Keratinocyte (primary cell): ENCODE results near the gene TACC2. TPM values are rescaled to one million over a fixed set of nuclear protein-coding genes. Genes with fewer than 3 reads are reported as not detected.

Source experiments
- DNase-seq: peaks from one replicate; pipeline ENCODE4 v3.0.0-alpha.2; 2011; ENCODE audit warnings: low read depth, missing footprints, low spot score
- FAIRE-seq: peaks from 2 replicates; lab custom pipeline; 2011; peaks lifted over from hg19 to GRCh38; lab: Jason Lieb, UNC
- H2AFZ ChIP-seq: 2 replicates; pipeline ENCODE4 v1.6.0; 2012; ENCODE audit warnings: low read length, control low read depth, inconsistent platforms; ENCODE audit not compliant: control insufficient read depth
- H3K27ac ChIP-seq: 2 replicates; pipeline ENCODE4 v1.5.1; 2011; ENCODE audit warnings: low read length; ENCODE audit not compliant: control insufficient read depth, insufficient read depth
- H3K27me3 ChIP-seq: 3 replicates; pipeline ENCODE4 v1.6.0; 2011; ENCODE audit warnings: low read length; ENCODE audit not compliant: control insufficient read depth, insufficient read depth; ENCODE audit errors: extremely low read depth
- H3K36me3 ChIP-seq, 2 experiments: 2 replicates in 1 of 2; 3 replicates in 1 of 2; pipeline ENCODE4 v1.5.1; 2011; ENCODE audit warnings: low read length in 2 of 2, mild to moderate bottlenecking in 1 of 2; ENCODE audit not compliant: control insufficient read depth in 2 of 2, insufficient read depth in 2 of 2; ENCODE audit errors: extremely low read depth in 1 of 2
- H3K4me1 ChIP-seq: 3 replicates; pipeline ENCODE4 v1.5.1; 2011; ENCODE audit warnings: low read length; ENCODE audit not compliant: control insufficient read depth, insufficient read depth; ENCODE audit errors: extremely low read depth
- H3K4me2 ChIP-seq: 3 replicates; pipeline ENCODE4 v1.6.0; 2011; ENCODE audit warnings: low read depth, low read length; ENCODE audit not compliant: control insufficient read depth, insufficient read depth; ENCODE audit errors: extremely low read depth
- H3K4me3 ChIP-seq, 3 experiments: fragments of 200-600 bp in 1 of 3; sonication (generic) in 1 of 3; 2 replicates in 2 of 3; 3 replicates in 1 of 3; pipeline ENCODE4 v1.5.1; 2011 to 2016; ENCODE audit warnings: low read length in 3 of 3, mild to moderate bottlenecking in 3 of 3, control low read depth in 2 of 3, inconsistent platforms in 1 of 3, low read depth in 1 of 3, mixed read lengths in 1 of 3, mixed run types in 1 of 3, moderate library complexity in 1 of 3; ENCODE audit not compliant: control insufficient read depth in 2 of 3, insufficient read depth in 2 of 3; ENCODE audit errors: extremely low read depth in 1 of 3
- H3K79me2 ChIP-seq: 2 replicates; pipeline ENCODE4 v1.6.0; 2012; ENCODE audit warnings: low read length; ENCODE audit not compliant: control insufficient read depth, insufficient read depth
- H3K9ac ChIP-seq: 3 replicates; pipeline ENCODE4 v1.6.0; 2011; ENCODE audit warnings: low read length; ENCODE audit not compliant: control insufficient read depth, insufficient read depth; ENCODE audit errors: extremely low read depth
- H3K9me1 ChIP-seq: 3 replicates; pipeline ENCODE4 v1.6.0; 2011; ENCODE audit warnings: low read length; ENCODE audit not compliant: control insufficient read depth, insufficient read depth; ENCODE audit errors: extremely low read depth
- H3K9me3 ChIP-seq: 2 replicates; pipeline ENCODE4 v1.5.1; 2012; ENCODE audit warnings: low read depth, low read length; ENCODE audit not compliant: control insufficient read depth
- H4K20me1 ChIP-seq: 3 replicates; pipeline ENCODE4 v1.6.0; 2011; ENCODE audit warnings: low read length; ENCODE audit not compliant: control insufficient read depth, insufficient read depth; ENCODE audit errors: extremely low read depth
- CTCF ChIP-seq, 3 experiments: IDR thresholded peaks in 1 of 3; conservative IDR thresholded peaks in 1 of 3; optimal IDR thresholded peaks in 1 of 3; 2 replicates in 2 of 3; 3 replicates in 1 of 3; pipeline versions ENCODE3 to v1.5.1; 2011; ENCODE audit warnings: low read length in 3 of 3, mild to moderate bottlenecking in 3 of 3, moderate library complexity in 2 of 3, control low read depth in 1 of 3, inconsistent platforms in 1 of 3; ENCODE audit not compliant: insufficient read depth in 2 of 3; ENCODE audit errors: extremely low read depth in 1 of 3
- EZH2 ChIP-seq: IDR thresholded peaks from one replicate; pipeline ENCODE4 v1.6.1; 2012; ENCODE audit warnings: inconsistent platforms, mild to moderate bottlenecking, low read length, moderate library complexity
- dilution Hi-C: fragments of 300-500 bp; cut with MboI; formaldehyde crosslinking; loops from one replicate; pipeline ENCODE4 v1.7.0; 2020; ENCODE audit warnings: low sequenced_read_pairs; ENCODE audit not compliant: extremely low pct_ligation_motif_present
- polyA plus RNA-seq, 5 experiments: library from polyadenylated mRNA; depleted of rRNA in 3 of 5; stranded (reverse) in 3 of 5; stranded (forward) in 1 of 5; unstranded in 1 of 5; fragments of >200 nt; gene quantifications; 1 replicate in 1 of 5; 2 replicates in 3 of 5; 3 replicates in 1 of 5; pipeline versions ENCODE4 v1.2.1 to v1.2.3, GENCODE V29; 2011 to 2012; ENCODE audit warnings: missing spikeins in 2 of 5, low read depth in 1 of 5, low replicate concordance in 1 of 5

TACC2 gene
- polyA plus RNA-seq, 1 donor (not counting 4 experiments of a cell fraction or from before 2014, with no cell fraction given), result 12.8 TPM

GRCh38 chr10:122181876-122182275, 192.9 kb downstream of the TACC2 start:
- Histone ChIP-seq H3K27me3 (no peaks in the 10 kb centered on the region), H3K9ac (no peak overlapping the region), H2AFZ (no peak overlapping the region), H4K20me1 (peaks cover 6% of the 10 kb centered on the region), H3K4me1 (peaks cover 5% of the 10 kb centered on the region), H3K9me3 (no peaks in the 10 kb centered on the region), H3K36me3 (peaks cover 0 to 1% of the 10 kb centered on the region in 2 experiments), H3K9me1 (no peaks in the 10 kb centered on the region), H3K79me2 (no peaks in the 10 kb centered on the region), H3K27ac (no peak overlapping the region), H3K4me2 (no peak overlapping the region), H3K4me3 (no peak overlapping the region)
- DNase-seq (no peak), FAIRE-seq (no peak)
- dilution Hi-C loops, result no loop called here
- TF ChIP-seq CTCF (optimal IDR thresholded peaks at IDR 0.05 in 1 of 3, IDR thresholded peaks at IDR 0.05 in 1 of 3, conservative IDR thresholded peaks at IDR 0.05 in 1 of 3; ENCODE audit: extremely low read depth in 1 of 3, insufficient read depth in 2 of 3, low read length in 3 of 3) (no peak), EZH2 (no peak)

GRCh38 chr10:122182308-122182707, 193.3 kb downstream of the TACC2 start:
- Histone ChIP-seq H4K20me1 (peaks cover 6% of the 10 kb centered on the region), H3K4me1 (peaks cover 5% of the 10 kb centered on the region), H3K9me1 (no peaks in the 10 kb centered on the region), H3K9me3 (no peaks in the 10 kb centered on the region), H3K36me3 (peaks cover 0 to 1% of the 10 kb centered on the region in 2 experiments), H3K79me2 (no peaks in the 10 kb centered on the region), H3K27me3 (no peaks in the 10 kb centered on the region), H2AFZ (no peak overlapping the region), H3K27ac (no peak overlapping the region), H3K4me2 (no peak overlapping the region), H3K4me3 (no peak overlapping the region), H3K9ac (no peak overlapping the region)
- TF ChIP-seq EZH2 (no peak), CTCF (optimal IDR thresholded peaks at IDR 0.05 in 1 of 3, IDR thresholded peaks at IDR 0.05 in 1 of 3, conservative IDR thresholded peaks at IDR 0.05 in 1 of 3; ENCODE audit: extremely low read depth in 1 of 3, insufficient read depth in 2 of 3, low read length in 3 of 3) (no peak)
- DNase-seq (no peak), FAIRE-seq (no peak)
- dilution Hi-C loops, result no loop called here
